H9 (cell line): ENCODE measurements around the gene TMEM184A. TPM values are rescaled to one million over a fixed set of nuclear protein-coding genes. Genes with fewer than 3 reads are reported as not detected.

Experiments used
- DNase-seq: peaks from one replicate; pipeline ENCODE4 v3.0.0-alpha.2; 2017
- H2AFZ ChIP-seq: one replicate; pipeline ENCODE4 v1.6.1; 2013; ENCODE audit warnings: mild to moderate bottlenecking, low read length, control low read depth, moderate library complexity
- H2AK5ac ChIP-seq: 2 replicates; pipeline ENCODE4 v1.6.1; 2013; ENCODE audit warnings: low read length, control low read depth, mixed read lengths; ENCODE audit not compliant: insufficient read length
- H2BK120ac ChIP-seq: one replicate; pipeline ENCODE4 v1.6.1; 2013; ENCODE audit warnings: low read depth, mild to moderate bottlenecking, low read length, control low read depth, inconsistent platforms; ENCODE audit not compliant: poor library complexity, severe bottlenecking
- H2BK12ac ChIP-seq: 2 replicates; pipeline ENCODE4 v1.6.1; 2013; ENCODE audit warnings: low read length, control low read depth, mixed read lengths, low read depth; ENCODE audit not compliant: insufficient read length
- H2BK15ac ChIP-seq: 2 replicates; pipeline ENCODE4 v1.6.1; 2013; ENCODE audit warnings: low read depth, low read length, control low read depth
- H2BK20ac ChIP-seq: one replicate; pipeline ENCODE4 v1.6.1; 2013; ENCODE audit warnings: low read depth, mild to moderate bottlenecking, low read length, control low read depth, inconsistent platforms; ENCODE audit not compliant: poor library complexity, severe bottlenecking
- H2BK5ac ChIP-seq: 2 replicates; pipeline ENCODE4 v1.6.1; 2013; ENCODE audit warnings: low read length, control low read depth, mixed read lengths; ENCODE audit not compliant: insufficient read length
- H3K14ac ChIP-seq: 2 replicates; pipeline ENCODE4 v1.6.1; 2013; ENCODE audit warnings: low read length, control low read depth; ENCODE audit not compliant: insufficient read depth
- H3K18ac ChIP-seq: 2 replicates; pipeline ENCODE4 v1.6.1; 2013; ENCODE audit warnings: low read depth, mild to moderate bottlenecking, mixed read lengths, low read length, control low read depth; ENCODE audit not compliant: insufficient read length
- H3K23ac ChIP-seq: 2 replicates; pipeline ENCODE4 v1.6.1; 2013; ENCODE audit warnings: low read length, control low read depth, mixed read lengths, low read depth; ENCODE audit not compliant: insufficient read length
- H3K23me2 ChIP-seq: 2 replicates; pipeline ENCODE4 v1.6.1; 2013; ENCODE audit warnings: low read depth, mild to moderate bottlenecking, mixed read lengths, low read length, control low read depth; ENCODE audit not compliant: insufficient read length, poor library complexity, severe bottlenecking
- H3K27ac ChIP-seq: 2 replicates; pipeline ENCODE4 v1.5.1; 2013; ENCODE audit warnings: low read length, control low read depth, mixed read lengths, low read depth; ENCODE audit not compliant: insufficient read length
- H3K27me3 ChIP-seq: 2 replicates; pipeline ENCODE4 v1.6.1; 2013; ENCODE audit warnings: low read length, control low read depth, inconsistent platforms; ENCODE audit not compliant: insufficient read depth
- H3K4ac ChIP-seq: 2 replicates; pipeline ENCODE4 v1.6.1; 2013; ENCODE audit warnings: low read depth, mild to moderate bottlenecking, control low read depth, inconsistent platforms, low read length, moderate library complexity
- H3K4me1 ChIP-seq: 2 replicates; pipeline ENCODE4 v1.6.1; 2013; ENCODE audit warnings: low read length, control low read depth, inconsistent platforms; ENCODE audit not compliant: insufficient read depth
- H3K4me2 ChIP-seq: 2 replicates; pipeline ENCODE4 v1.6.1; 2013; ENCODE audit warnings: low read length, control low read depth, mixed read lengths; ENCODE audit not compliant: insufficient read length, insufficient read depth
- H3K56ac ChIP-seq: 2 replicates; pipeline ENCODE4 v1.6.1; 2013; ENCODE audit warnings: low read depth, mild to moderate bottlenecking, mixed read lengths, low read length, control low read depth; ENCODE audit not compliant: insufficient read length
- H3K79me1 ChIP-seq: 2 replicates; pipeline ENCODE4 v1.6.1; 2013; ENCODE audit warnings: low read depth, mild to moderate bottlenecking, moderate library complexity, low read length, control low read depth, inconsistent platforms; ENCODE audit not compliant: insufficient read depth, poor library complexity, severe bottlenecking
- H3K79me2 ChIP-seq: 2 replicates; pipeline ENCODE4 v1.6.1; 2013; ENCODE audit warnings: low read length, control low read depth, inconsistent platforms; ENCODE audit not compliant: insufficient read depth
- H3K9ac ChIP-seq: 2 replicates; pipeline ENCODE4 v1.6.1; 2013; ENCODE audit warnings: low read length, control low read depth, mixed read lengths; ENCODE audit not compliant: insufficient read length; ENCODE audit errors: extremely low read depth
- H3K9me3 ChIP-seq: one replicate; pipeline ENCODE4 v1.6.1; 2013; ENCODE audit warnings: low read depth, low read length, inconsistent platforms; ENCODE audit not compliant: control insufficient read depth
- H3T11ph ChIP-seq: one replicate; pipeline ENCODE4 v1.6.1; 2013; ENCODE audit warnings: mild to moderate bottlenecking, low read length, control low read depth, inconsistent platforms
- H4K20me1 ChIP-seq: one replicate; pipeline ENCODE4 v1.6.1; 2013; ENCODE audit not compliant: control insufficient read depth, insufficient read length, insufficient read depth
- H4K5ac ChIP-seq: 2 replicates; pipeline ENCODE4 v1.6.1; 2013; ENCODE audit warnings: low read depth, mild to moderate bottlenecking, mixed read lengths, low read length, control low read depth; ENCODE audit not compliant: insufficient read length
- H4K8ac ChIP-seq: replicated peaks from 2 replicates; pipeline ENCODE4 v1.6.1; 2013; ENCODE audit warnings: low read length, control low read depth, mixed read lengths, low read depth; ENCODE audit not compliant: insufficient read length
- H4K91ac ChIP-seq: 2 replicates; pipeline ENCODE4 v1.6.1; 2013; ENCODE audit warnings: low read depth, mild to moderate bottlenecking, moderate library complexity, mixed read lengths, low read length, control low read depth; ENCODE audit not compliant: insufficient read length
- H3K27ac Mint-ChIP-seq, 3 experiments: 2 replicates in 2 of 3; 3 replicates in 1 of 3; pipeline ENCODE4 v1.8.0; 2020 to 2021; ENCODE audit warnings: mixed read lengths in 3 of 3, mild to moderate bottlenecking in 1 of 3, moderate library complexity in 1 of 3
- H3K27me3 Mint-ChIP-seq: 2 replicates; pipeline ENCODE4 v1.8.0; 2021; ENCODE audit warnings: low read depth, mild to moderate bottlenecking, moderate library complexity, mixed read lengths
- H3K36me3 Mint-ChIP-seq, 3 experiments: 2 replicates in 2 of 3; 3 replicates in 1 of 3; pipeline ENCODE4 v1.8.0; 2020 to 2021; ENCODE audit warnings: low read depth in 3 of 3, mixed read lengths in 3 of 3; ENCODE audit not compliant: insufficient read depth in 1 of 3
- H3K4me1 Mint-ChIP-seq, 2 experiments: 2 replicates each; pipeline ENCODE4 v1.8.0; 2020; ENCODE audit warnings: mixed read lengths in 2 of 2
- H3K4me3 Mint-ChIP-seq, 2 experiments: 2 replicates in 1 of 2; 3 replicates in 1 of 2; pipeline ENCODE4 v1.8.0; 2020 to 2021; ENCODE audit warnings: mild to moderate bottlenecking in 2 of 2, mixed read lengths in 2 of 2, moderate library complexity in 1 of 2
- H3K9me3 Mint-ChIP-seq, 2 experiments: 2 replicates in 1 of 2; 3 replicates in 1 of 2; pipeline ENCODE4 v1.8.0; 2020; ENCODE audit warnings: mild to moderate bottlenecking in 2 of 2, mixed read lengths in 2 of 2, moderate library complexity in 1 of 2
- CTCF ChIP-seq: fragments of 200-600 bp; sonication (generic); conservative IDR thresholded peaks from 3 replicates; pipeline ENCODE4 v1.8.0; 2021; ENCODE audit warnings: antibody characterized with exemption, mild to moderate bottlenecking
- WGBS: extraction: QIAGEN DNeasy Blood & Tissue Kit; methylation state at CpG from one replicate; pipeline ENCODE4 v1.1.7; 2013; ENCODE audit warnings: missing lambda C conversion rate, low lambda C conversion rate, mixed read lengths; ENCODE audit not compliant: insufficient read length; ENCODE audit errors: extremely low coverage; 5-methylcytosine and 5-hydroxymethylcytosine counted together
- total RNA-seq: library from RNA; stranded (reverse); gene quantifications from 2 replicates; pipeline ENCODE4 v1.2.1, GENCODE V29; 2021

Gene TMEM184A
- total RNA-seq, 1 experiment from 2014 or later = 1.3 TPM

- no peak overlapping the region for H3K23ac ChIP-seq
- H3K27ac ChIP-seq = no peak overlapping the region
- H3K79me2 ChIP-seq = no peaks in the 10 kb centered on the region
- H4K91ac ChIP-seq = no peak overlapping the region
- H3K27me3 ChIP-seq = no peaks in the 10 kb centered on the region
- no peak overlapping the region for H3K9ac ChIP-seq
- H3K36me3 Mint-ChIP-seq = no peaks in the 10 kb centered on the region
- H2BK12ac ChIP-seq = no peak overlapping the region
- no peaks in the 10 kb centered on the region for H3K9me3 Mint-ChIP-seq
- no peak overlapping the region for H3K4me2 ChIP-seq
- no peaks in the 10 kb centered on the region for H3K9me3 ChIP-seq
- no peak overlapping the region for H3K56ac ChIP-seq
- no peak overlapping the region for H2BK120ac ChIP-seq
- H4K20me1 ChIP-seq = no peaks in the 10 kb centered on the region
- H3K23me2 ChIP-seq = no peaks in the 10 kb centered on the region
- no peak for DNase-seq
- TF ChIP-seq CTCF = no peak
- H4K5ac ChIP-seq = no peak overlapping the region
- H3K4me3 Mint-ChIP-seq = no peak overlapping the region
- no peak overlapping the region for H2AFZ ChIP-seq
- H4K8ac ChIP-seq = no peak overlapping the region
- no peak overlapping the region for H2BK5ac ChIP-seq
- H3K4me1 ChIP-seq = no peaks in the 10 kb centered on the region
- H3K79me1 ChIP-seq = no peaks in the 10 kb centered on the region
- H3K27me3 Mint-ChIP-seq = peaks cover 2% of the 10 kb centered on the region
- H3K18ac ChIP-seq = no peak overlapping the region
- no peak overlapping the region; the same call in 1 of the 2 replicates for H3K14ac ChIP-seq
- no peak overlapping the region for H3K4ac ChIP-seq
- no peak overlapping the region for H3K27ac Mint-ChIP-seq
- no peak overlapping the region for H2AK5ac ChIP-seq
- H3T11ph ChIP-seq = no peak overlapping the region
- peaks cover 0 to 3% of the 10 kb centered on the region in 2 experiments; a peak in 2 of 4 replicates for H3K4me1 Mint-ChIP-seq
- H2BK20ac ChIP-seq = no peak overlapping the region
- H2BK15ac ChIP-seq = no peak overlapping the region
- no CpG with 5 or more reads among the region's 35 CpGs for WGBS
These were observed 43.0 kb downstream of the TMEM184A start for GRCh38 chr7:1512781-1513656.
